Neuronal stem cell (in vitro differentiated cells): ENCODE measurements around the gene TC2N.

Experiments used
- DNase-seq: peaks from one replicate; pipeline ENCODE4 v3.0.0-alpha.2; 2013; ENCODE audit warnings: low spot score
- H2AFZ ChIP-seq: one replicate; pipeline ENCODE4 v1.6.1; 2013; ENCODE audit warnings: mild to moderate bottlenecking, low read length, inconsistent platforms
- H2AK5ac ChIP-seq: 2 replicates; pipeline ENCODE4 v1.6.1; 2013; ENCODE audit warnings: low read depth, mild to moderate bottlenecking, inconsistent platforms, low read length, moderate library complexity, mixed read lengths
- H2BK120ac ChIP-seq: 2 replicates; pipeline ENCODE4 v1.6.1; 2013; ENCODE audit warnings: low read depth, mild to moderate bottlenecking, inconsistent platforms, low read length, moderate library complexity, mixed read lengths
- H2BK12ac ChIP-seq: one replicate; pipeline ENCODE4 v1.6.1; 2013; ENCODE audit warnings: low read length, inconsistent platforms
- H2BK15ac ChIP-seq: 2 replicates; pipeline ENCODE4 v1.6.1; 2013; ENCODE audit warnings: mild to moderate bottlenecking, low read length, inconsistent platforms, mixed read lengths
- H2BK5ac ChIP-seq: one replicate; pipeline ENCODE4 v1.6.1; 2013; ENCODE audit warnings: inconsistent platforms, mild to moderate bottlenecking, low read length, moderate library complexity
- H3K14ac ChIP-seq: one replicate; pipeline ENCODE4 v1.6.1; 2013; ENCODE audit warnings: low read length, inconsistent platforms
- H3K18ac ChIP-seq: 2 replicates; pipeline ENCODE4 v1.6.1; 2013; ENCODE audit warnings: low read length, inconsistent platforms
- H3K23ac ChIP-seq: 2 replicates; pipeline ENCODE4 v1.6.1; 2013; ENCODE audit warnings: low read depth, mild to moderate bottlenecking, mixed read lengths, low read length, inconsistent platforms; ENCODE audit not compliant: poor library complexity
- H3K27ac ChIP-seq: replicated peaks from 3 replicates; pipeline ENCODE4 v1.5.1; 2013; ENCODE audit warnings: low read length, inconsistent platforms
- H3K27me3 ChIP-seq, 3 experiments: 2 replicates each; pipeline ENCODE4 v1.6.1; 2013; ENCODE audit warnings: low read length in 3 of 3, mild to moderate bottlenecking in 2 of 3, inconsistent platforms in 1 of 3, low read depth in 1 of 3, mixed read lengths in 1 of 3, moderate library complexity in 1 of 3; ENCODE audit not compliant: control insufficient read depth in 3 of 3, insufficient read depth in 3 of 3
- H3K36me3 ChIP-seq, 2 donors: replicated peaks in 1 of 2; 2 replicates each; pipeline ENCODE4 v1.6.1; 2013; ENCODE audit warnings: low read length in 2 of 2; ENCODE audit not compliant: control insufficient read depth in 2 of 2, insufficient read depth in 2 of 2
- H3K4ac ChIP-seq: 2 replicates; pipeline ENCODE4 v1.6.1; 2013; ENCODE audit warnings: inconsistent platforms, mild to moderate bottlenecking, low read length, moderate library complexity
- H3K4me1 ChIP-seq, 2 donors: 1 replicate in 1 of 2; 2 replicates in 1 of 2; pipeline ENCODE4 v1.6.1; 2013; ENCODE audit warnings: low read length in 2 of 2, low read depth in 1 of 2; ENCODE audit not compliant: control insufficient read depth in 2 of 2, insufficient read depth in 1 of 2
- H3K4me2 ChIP-seq: one replicate; pipeline ENCODE4 v1.6.1; 2013; ENCODE audit warnings: mild to moderate bottlenecking, low read length, inconsistent platforms; ENCODE audit not compliant: insufficient read depth, poor library complexity, severe bottlenecking
- H3K4me3 ChIP-seq, 2 donors: 2 replicates each; pipeline ENCODE4 v1.5.1; 2013; ENCODE audit warnings: low read length in 2 of 2, mild to moderate bottlenecking in 2 of 2, inconsistent platforms in 1 of 2, moderate library complexity in 1 of 2
- H3K79me1 ChIP-seq: one replicate; pipeline ENCODE4 v1.6.1; 2013; ENCODE audit warnings: low read depth, mild to moderate bottlenecking, inconsistent platforms, low read length, moderate library complexity
- H3K9ac ChIP-seq: one replicate; pipeline ENCODE4 v1.6.1; 2013; ENCODE audit warnings: mild to moderate bottlenecking, low read depth, low read length, inconsistent platforms; ENCODE audit not compliant: poor library complexity
- H3K9me3 ChIP-seq, 2 donors: replicated peaks in 1 of 2; 2 replicates each; pipeline versions ENCODE3 to v1.6.1; 2013; ENCODE audit warnings: low read length in 2 of 2, mild to moderate bottlenecking in 2 of 2, inconsistent platforms in 1 of 2, low read depth in 1 of 2, mixed read lengths in 1 of 2, moderate library complexity in 1 of 2; ENCODE audit not compliant: control insufficient read depth in 2 of 2, insufficient read depth in 1 of 2
- H4K8ac ChIP-seq: one replicate; pipeline ENCODE4 v1.6.1; 2013; ENCODE audit warnings: low read depth, mild to moderate bottlenecking, inconsistent platforms, low read length, moderate library complexity
- H4K91ac ChIP-seq: one replicate; pipeline ENCODE4 v1.6.1; 2013; ENCODE audit warnings: low read length, low read depth, mild to moderate bottlenecking, inconsistent platforms; ENCODE audit not compliant: poor library complexity
- WGBS, 2 donors: extraction: QIAGEN DNeasy Blood & Tissue Kit; methylation state at CpG; one replicate each; pipeline ENCODE4 v1.1.7; 2013; ENCODE audit warnings: missing lambda C conversion rate in 2 of 2, mixed read lengths in 1 of 2; ENCODE audit not compliant: insufficient read length in 2 of 2, insufficient replicate concordance in 1 of 2; ENCODE audit errors: extremely low coverage in 2 of 2; 5-methylcytosine and 5-hydroxymethylcytosine counted together

TC2N gene

GRCh38 chr14:91830777-91831176, 36.6 kb downstream of the TC2N start:
- Histone ChIP-seq H3K18ac (no peak overlapping the region), H3K9me3 (no peaks in the 10 kb centered on the region), H3K14ac (no peak overlapping the region), H3K4ac (no peak overlapping the region), H3K4me1 (no peaks in the 10 kb centered on the region), H4K91ac (no peak overlapping the region), H3K79me1 (no peaks in the 10 kb centered on the region), H4K8ac (no peak overlapping the region), H3K27ac (no peak overlapping the region), H2AK5ac (no peak overlapping the region), H3K9ac (no peak overlapping the region), H2BK120ac (no peak overlapping the region), H3K4me3 (no peak overlapping the region), H3K27me3 (peaks cover under 1 to 25% (median 8%) of the 10 kb centered on the region in 3 experiments), H2AFZ (no peak overlapping the region), H3K4me2 (no peak overlapping the region), H3K23ac (no peak overlapping the region), H2BK12ac (no peak overlapping the region), H2BK5ac (no peak overlapping the region), H2BK15ac (no peak overlapping the region), H3K36me3 (no peaks in the 10 kb centered on the region)
- WGBS, 2 donors, result no CpG with 5 or more reads among the region's 3 CpGs
- no peak for DNase-seq

- Histone ChIP-seq H3K27me3 (peaks cover 0 to 12% (median 1%) of the 10 kb centered on the region in 3 experiments), H2BK5ac (no peak overlapping the region), H2BK12ac (no peak overlapping the region), H3K9me3 (no peaks in the 10 kb centered on the region), H2BK15ac (no peak overlapping the region), H3K27ac (no peak overlapping the region), H2AFZ (no peak overlapping the region), H4K91ac (no peak overlapping the region), H3K4me3 (no peak overlapping the region), H3K4me1 (no peaks in the 10 kb centered on the region), H3K9ac (no peak overlapping the region), H4K8ac (no peak overlapping the region), H3K18ac (no peak overlapping the region), H3K36me3 (no peaks in the 10 kb centered on the region), H3K79me1 (no peaks in the 10 kb centered on the region), H2AK5ac (no peak overlapping the region), H3K23ac (no peak overlapping the region), H2BK120ac (no peak overlapping the region), H3K14ac (no peak overlapping the region), H3K4ac (no peak overlapping the region), H3K4me2 (no peak overlapping the region)
- no peak for DNase-seq
- WGBS, 2 donors, result no CpG with 5 or more reads among the region's 2 CpGs
Measured at GRCh38 chr14:91829511-91829910, 37.8 kb downstream of the TC2N start.

GRCh38 chr14:91827746-91828145, 39.6 kb downstream of the TC2N start:
- Histone ChIP-seq H3K4me1 (no peaks in the 10 kb centered on the region), H2BK12ac (no peak overlapping the region), H3K4me2 (no peak overlapping the region), H2AFZ (no peak overlapping the region), H2AK5ac (no peak overlapping the region), H2BK15ac (no peak overlapping the region), H2BK120ac (no peak overlapping the region), H3K79me1 (no peaks in the 10 kb centered on the region), H3K9me3 (no peaks in the 10 kb centered on the region), H3K4me3 (no peak overlapping the region), H4K8ac (no peak overlapping the region), H4K91ac (no peak overlapping the region), H3K36me3 (no peaks in the 10 kb centered on the region), H3K23ac (no peak overlapping the region), H3K27me3 (no peaks in the 10 kb centered on the region), H3K9ac (no peak overlapping the region), H3K27ac (no peak overlapping the region), H2BK5ac (no peak overlapping the region), H3K14ac (no peak overlapping the region), H3K4ac (no peak overlapping the region), H3K18ac (no peak overlapping the region)
- DNase-seq, result no peak
- WGBS, 2 donors, result 100% methylated on average over 1 of the region's 1 CpG; no CpG with 5 or more reads in 1 of the 2 donors

GRCh38 chr14:91817566-91818325, 49.6 kb downstream of the TC2N start:
- Histone ChIP-seq H3K27ac (no peak overlapping the region), H3K79me1 (no peaks in the 10 kb centered on the region), H2AK5ac (no peak overlapping the region), H4K8ac (no peak overlapping the region), H2BK15ac (no peak overlapping the region), H4K91ac (no peak overlapping the region), H3K9ac (no peak overlapping the region), H3K14ac (no peak overlapping the region), H2BK12ac (no peak overlapping the region), H2AFZ (no peak overlapping the region), H3K4me2 (no peak overlapping the region), H3K4ac (no peak overlapping the region), H3K9me3 (no peaks in the 10 kb centered on the region), H3K23ac (no peak overlapping the region), H2BK120ac (no peak overlapping the region), H3K27me3 (no peaks in the 10 kb centered on the region), H3K4me1 (no peaks in the 10 kb centered on the region), H3K18ac (no peak overlapping the region), H3K4me3 (no peak overlapping the region), H3K36me3 (no peaks in the 10 kb centered on the region), H2BK5ac (no peak overlapping the region)
- WGBS, 2 donors, result no CpG with 5 or more reads among the region's 3 CpGs
- no peak for DNase-seq
